Measurements from ENCODE around the gene PDZD8.

DNA sequence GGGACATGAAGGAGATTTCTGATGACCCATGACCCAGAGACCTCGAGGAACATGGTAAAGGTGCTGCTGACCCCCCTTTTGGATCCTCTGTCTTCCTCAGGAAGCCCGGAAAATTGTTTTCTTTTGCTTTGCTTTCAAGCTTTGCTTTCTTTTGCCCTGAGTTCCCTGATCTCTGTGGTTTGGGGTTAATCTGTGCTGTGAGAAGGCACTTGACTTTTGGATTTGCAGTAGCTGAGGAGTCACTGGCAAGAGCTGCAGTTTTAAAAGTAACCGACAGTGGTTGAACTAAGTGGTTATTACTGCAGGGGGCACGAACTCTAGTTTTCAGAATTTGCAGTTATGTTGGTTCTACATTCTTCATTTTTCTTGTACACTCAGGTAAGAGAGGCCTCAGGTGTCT lies 53.0 kb downstream of the PDZD8 start:
- TF ChIP-seq ZFP30 (CRISPR knock-in tag; IDR thresholded peaks at IDR 0.05) = no peak
- TF ChIP-seq, protein P1, sequence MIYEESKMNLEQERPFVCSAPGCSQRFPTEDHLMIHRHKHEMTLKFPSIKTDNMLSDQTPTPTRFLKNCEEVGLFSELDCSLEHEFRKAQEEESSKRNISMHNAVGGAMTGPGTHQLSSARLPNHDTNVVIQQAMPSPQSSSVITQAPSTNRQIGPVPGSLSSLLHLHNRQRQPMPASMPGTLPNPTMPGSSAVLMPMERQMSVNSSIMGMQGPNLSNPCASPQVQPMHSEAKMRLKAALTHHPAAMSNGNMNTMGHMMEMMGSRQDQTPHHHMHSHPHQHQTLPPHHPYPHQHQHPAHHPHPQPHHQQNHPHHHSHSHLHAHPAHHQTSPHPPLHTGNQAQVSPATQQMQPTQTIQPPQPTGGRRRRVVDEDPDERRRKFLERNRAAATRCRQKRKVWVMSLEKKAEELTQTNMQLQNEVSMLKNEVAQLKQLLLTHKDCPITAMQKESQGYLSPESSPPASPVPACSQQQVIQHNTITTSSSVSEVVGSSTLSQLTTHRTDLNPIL (CRISPR knock-in tag; IDR thresholded peaks at IDR 0.05; ENCODE audit: low read depth) = no peak
- TF ChIP-seq SNAI2 (CRISPR knock-in tag; IDR thresholded peaks at IDR 0.05) = no peak
- TF ChIP-seq ESRRG (CRISPR knock-in tag; IDR thresholded peaks at IDR 0.05) = no peak
- TF ChIP-seq BACH2 (CRISPR knock-in tag; IDR thresholded peaks at IDR 0.05; ENCODE audit: borderline replicate concordance) = no peak
- TF ChIP-seq, protein P2, sequence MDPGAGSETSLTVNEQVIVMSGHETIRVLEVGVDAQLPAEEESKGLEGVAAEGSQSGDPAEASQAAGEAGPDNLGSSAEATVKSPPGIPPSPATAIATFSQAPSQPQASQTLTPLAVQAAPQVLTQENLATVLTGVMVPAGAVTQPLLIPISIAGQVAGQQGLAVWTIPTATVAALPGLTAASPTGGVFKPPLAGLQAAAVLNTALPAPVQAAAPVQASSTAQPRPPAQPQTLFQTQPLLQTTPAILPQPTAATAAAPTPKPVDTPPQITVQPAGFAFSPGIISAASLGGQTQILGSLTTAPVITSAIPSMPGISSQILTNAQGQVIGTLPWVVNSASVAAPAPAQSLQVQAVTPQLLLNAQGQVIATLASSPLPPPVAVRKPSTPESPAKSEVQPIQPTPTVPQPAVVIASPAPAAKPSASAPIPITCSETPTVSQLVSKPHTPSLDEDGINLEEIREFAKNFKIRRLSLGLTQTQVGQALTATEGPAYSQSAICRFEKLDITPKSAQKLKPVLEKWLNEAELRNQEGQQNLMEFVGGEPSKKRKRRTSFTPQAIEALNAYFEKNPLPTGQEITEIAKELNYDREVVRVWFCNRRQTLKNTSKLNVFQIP (CRISPR knock-in tag; IDR thresholded peaks at IDR 0.05; ENCODE audit: borderline replicate concordance, low read depth) = no peak
